SIG-M5 treated with dmso at 0.1 percent for 504 hours (cell line): ENCODE measurements around the gene LIG1.
A peak's percentile ranks its signal among the peaks of the same experiment; 100 is the strongest.
"Not testable (repeated sequence)": the region's sequence is repeated elsewhere in the genome, so short reads cannot be mapped to it uniquely, and the experiment has no call there.

Experiments used
- DNase-seq: peaks from one replicate; lab custom pipeline; 2025; ENCODE audit not compliant: unreplicated experiment; lab: John Stamatoyannopoulos, UW

The LIG1 gene

GRCh38 chr19:48122421-48122820 lies 47.7 kb downstream of the LIG1 start:
- DNase-seq, result no peak

DNA sequence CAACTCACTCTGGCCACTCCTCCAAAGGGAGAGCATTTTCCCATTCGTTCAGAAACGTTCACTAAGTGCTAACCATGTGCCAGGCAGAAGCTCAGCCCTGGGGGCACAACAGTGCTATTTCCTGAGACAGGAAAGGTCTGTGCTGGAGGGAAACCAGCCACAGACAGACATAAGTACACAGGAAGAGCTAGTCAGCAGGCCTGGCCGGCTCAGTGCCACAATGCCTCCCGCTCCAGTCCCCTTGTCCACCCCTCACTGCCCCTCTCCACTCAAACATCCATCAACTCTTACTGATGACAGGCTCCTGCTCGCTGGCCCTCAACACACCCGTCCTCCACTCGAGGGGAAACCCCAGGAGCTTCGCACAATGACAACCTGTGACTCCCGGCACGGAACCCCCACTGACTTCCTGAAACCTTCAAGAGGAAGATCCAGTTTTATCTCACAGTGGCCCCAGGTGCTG lies 48.2 kb downstream of the LIG1 start:
- DNase-seq, result no peak

DNA sequence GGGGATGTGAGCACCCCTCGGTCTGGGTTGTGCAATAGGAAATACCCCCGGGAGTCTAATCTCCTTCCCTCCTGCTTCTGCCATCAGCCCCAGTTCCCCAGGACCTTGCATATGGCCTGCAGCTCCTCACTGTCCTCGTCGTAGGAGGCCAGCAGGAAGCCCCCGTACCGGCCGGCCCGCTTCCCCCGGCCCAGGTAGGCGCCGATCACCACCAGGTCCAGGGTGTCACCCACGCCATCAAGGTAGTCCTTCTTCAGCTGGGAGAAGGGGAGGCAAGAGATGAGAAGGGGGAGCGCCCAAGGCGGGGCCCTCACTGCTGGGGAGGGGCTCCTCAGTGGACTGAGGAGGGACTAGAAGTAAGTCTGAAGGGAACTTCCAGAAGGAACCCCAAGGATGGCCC lies 49.1 kb downstream of the LIG1 start:
- DNase-seq, result no peak

- no peak for DNase-seq
Measured at GRCh38 chr19:48120505-48120904, 49.6 kb downstream of the LIG1 start.

DNA sequence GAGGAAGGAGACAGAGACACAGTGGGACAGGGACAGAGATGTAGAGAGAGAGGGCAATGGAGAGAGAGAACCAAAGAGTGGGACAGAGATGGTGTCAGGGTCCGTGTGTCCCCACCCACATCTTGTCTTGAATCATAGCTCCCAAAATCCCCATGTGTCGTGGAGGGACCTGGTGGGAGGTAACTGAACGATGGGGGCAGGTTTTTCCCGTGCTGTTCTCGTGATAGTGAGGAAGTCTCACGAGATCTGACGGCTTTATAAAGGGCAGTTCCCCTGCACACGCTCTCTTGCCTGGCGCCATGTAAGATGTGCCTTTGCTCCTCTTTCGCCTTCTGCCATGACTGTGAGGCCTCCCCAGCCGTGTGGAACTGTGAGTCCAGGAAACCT lies 52.0 kb downstream of the LIG1 start:
- no peak for DNase-seq

GRCh38 chr19:48117515-48118130 lies 52.5 kb downstream of the LIG1 start:
- DNase-seq, result no peak

DNA sequence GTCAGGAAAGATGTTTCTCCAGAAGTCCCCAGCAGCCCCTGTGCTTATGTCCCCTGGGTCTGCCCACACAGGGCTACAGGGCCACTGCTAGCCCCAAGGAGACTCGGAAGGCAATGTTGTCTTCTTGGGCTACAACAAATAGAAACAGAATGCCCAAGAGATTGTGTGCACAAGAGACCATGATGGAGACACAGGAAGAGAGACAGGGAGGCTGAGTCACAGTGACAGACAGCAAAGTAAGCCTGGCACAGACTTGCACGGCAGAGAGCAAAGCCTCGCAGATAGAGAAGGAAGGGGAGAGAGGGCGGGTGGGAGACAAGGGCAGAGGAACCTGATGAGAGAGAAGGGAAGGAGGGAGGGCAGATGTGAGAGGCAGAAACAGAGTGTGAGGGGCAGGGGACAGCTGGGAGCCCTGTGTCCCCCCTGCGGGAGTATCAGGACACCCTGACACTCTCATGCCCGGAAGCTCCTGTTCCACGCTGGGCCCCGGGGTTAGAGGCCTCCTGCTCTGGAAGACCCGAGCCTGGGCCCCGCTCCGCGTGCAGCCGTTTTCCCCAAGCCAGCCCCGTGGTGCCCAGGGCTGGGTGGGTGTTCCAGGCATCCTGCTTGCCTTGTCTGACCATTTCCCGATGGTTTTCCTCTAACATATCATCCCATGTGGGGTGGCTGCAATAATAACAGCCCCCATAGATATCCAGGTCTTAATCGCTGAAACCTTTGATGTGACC lies 56.8 kb downstream of the LIG1 start:
- no peak for DNase-seq

GRCh38 chr19:48111280-48111679 lies 58.9 kb downstream of the LIG1 start:
- DNase-seq, result no peak

DNA sequence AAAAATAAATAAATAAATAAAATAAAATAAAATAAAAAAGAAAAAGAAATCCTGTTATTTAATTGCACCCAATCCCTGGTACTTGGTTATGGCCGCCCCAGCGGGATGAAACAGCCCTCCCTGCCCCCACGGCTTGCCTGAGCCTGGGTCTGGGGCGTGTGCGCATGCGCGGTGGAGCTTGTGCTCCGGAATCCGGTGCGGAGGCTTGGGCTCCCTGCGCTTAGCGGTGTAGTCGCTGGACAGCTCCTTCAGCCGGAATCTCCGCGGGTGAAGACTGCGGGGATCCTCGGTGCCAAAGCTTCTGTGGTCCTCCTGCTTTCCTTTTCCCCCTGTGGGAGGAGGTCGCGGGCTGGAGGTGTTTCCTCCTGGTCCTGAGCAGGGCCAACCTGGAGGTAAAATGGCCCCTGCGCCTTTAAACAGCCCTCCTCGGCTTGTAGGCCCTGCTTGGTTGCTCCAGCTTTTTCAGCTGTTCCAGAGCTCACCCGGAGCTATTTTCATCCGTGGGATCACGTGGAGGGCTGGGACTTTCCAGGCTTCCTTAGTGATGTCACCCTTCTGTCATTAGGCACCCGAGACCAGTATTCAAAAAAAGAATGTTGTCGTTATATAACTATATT lies 59.7 kb downstream of the LIG1 start, which contains the start of gene PLA2G4C:
PLA2G4C (minus strand) TSS at position 468 of the 617 bp plus-strand sequence. CDS start 4,288 bp downstream, outside the sequence.
- peak; percentile 75 for DNase-seq

GRCh38 chr19:48108997-48109782 lies 61.0 kb downstream of the LIG1 start:
- no peak for DNase-seq

DNA sequence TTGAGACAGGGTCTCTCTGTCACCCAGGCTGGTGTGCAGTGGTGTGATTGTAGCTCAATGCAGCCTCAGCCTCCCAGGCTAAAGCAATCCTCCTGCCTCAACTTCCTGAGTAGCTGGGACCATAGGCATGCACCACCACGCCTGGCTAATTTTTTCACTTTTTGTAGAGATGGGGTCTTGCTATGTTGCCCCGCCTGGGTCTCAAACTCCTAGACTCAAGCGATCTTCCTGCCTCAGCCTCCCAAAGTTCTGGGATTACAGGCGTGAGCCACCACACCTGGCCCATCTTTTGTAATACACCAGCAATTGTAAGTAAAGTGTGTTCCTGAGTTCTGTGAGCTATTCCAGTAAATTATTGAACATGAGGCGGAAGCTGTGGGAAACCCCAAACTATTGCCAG lies 66.2 kb downstream of the LIG1 start:
- DNase-seq, result no peak

DNA sequence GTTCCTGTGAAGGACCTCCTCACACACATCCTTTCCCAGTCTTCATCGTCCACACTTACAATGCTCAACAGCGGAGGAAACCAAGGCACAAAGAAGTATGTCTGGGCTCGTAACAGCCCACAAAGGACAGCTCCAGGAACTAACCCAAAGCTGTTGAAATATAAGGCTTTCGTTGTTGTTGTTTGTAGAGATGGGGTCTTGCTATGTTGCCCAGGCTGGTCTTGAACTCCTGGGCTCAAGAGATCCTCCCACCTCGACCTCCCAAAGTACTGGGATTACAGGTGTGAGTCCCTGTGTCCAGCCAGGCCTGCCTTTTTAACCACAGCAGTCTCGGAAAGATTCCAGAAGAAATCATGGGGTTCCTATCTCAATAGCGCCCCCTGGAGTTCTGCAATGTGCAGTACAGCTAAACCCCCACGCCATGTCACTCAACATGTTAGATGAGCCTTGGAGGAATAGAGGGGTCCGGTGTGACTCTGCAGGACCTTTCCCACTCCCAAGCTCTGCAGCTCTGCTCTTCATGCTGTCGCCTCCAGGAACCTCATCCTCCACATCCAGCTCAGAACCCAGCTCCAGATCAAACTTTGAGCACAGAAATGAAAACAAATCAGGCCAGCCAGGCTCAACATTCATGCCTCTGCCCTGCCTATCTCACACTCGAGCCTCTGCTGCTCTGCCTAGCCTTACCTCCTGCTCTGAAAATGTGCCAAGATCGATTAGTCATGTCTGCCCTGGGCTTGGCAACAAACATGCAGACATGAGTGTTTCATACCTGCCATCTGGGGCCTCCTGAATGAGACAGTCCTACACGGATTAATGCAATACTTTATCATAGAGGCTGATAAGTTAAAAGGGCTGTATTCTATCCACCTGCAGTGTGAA lies 67.0 kb downstream of the LIG1 start:
- peak; percentile 43 for DNase-seq

DNA sequence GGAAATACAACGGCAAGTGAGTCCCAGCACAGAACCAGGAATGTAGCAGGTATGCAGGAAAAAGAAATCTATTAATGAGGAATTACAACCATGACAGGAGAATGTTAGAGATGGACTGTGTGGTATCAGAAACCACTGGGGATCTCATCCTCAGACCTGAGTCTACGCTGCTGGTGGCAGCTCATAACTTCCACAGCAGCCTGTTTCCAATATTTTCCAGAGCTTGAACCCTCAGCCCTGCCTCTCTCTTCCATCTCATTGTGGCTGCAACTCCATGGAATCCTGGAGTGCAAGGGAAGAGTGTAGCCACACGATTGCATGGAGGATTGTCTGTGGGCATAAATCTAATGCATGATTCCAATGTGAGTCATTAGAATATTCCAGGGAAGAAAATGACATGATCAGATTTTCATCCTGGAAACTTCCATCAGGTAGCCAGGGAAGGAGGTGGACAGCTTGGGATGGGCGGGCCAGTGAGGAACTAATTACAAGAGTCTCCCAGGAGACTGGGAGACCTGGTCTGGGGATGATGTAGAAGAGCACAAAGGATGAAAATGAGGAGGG lies 74.5 kb downstream of the LIG1 start:
- DNase-seq, result no peak

GRCh38 chr19:48094855-48095203 lies 75.3 kb downstream of the LIG1 start:
- DNase-seq, result no peak

GRCh38 chr19:48094129-48094854 lies 75.9 kb downstream of the LIG1 start:
- no peak for DNase-seq

DNA sequence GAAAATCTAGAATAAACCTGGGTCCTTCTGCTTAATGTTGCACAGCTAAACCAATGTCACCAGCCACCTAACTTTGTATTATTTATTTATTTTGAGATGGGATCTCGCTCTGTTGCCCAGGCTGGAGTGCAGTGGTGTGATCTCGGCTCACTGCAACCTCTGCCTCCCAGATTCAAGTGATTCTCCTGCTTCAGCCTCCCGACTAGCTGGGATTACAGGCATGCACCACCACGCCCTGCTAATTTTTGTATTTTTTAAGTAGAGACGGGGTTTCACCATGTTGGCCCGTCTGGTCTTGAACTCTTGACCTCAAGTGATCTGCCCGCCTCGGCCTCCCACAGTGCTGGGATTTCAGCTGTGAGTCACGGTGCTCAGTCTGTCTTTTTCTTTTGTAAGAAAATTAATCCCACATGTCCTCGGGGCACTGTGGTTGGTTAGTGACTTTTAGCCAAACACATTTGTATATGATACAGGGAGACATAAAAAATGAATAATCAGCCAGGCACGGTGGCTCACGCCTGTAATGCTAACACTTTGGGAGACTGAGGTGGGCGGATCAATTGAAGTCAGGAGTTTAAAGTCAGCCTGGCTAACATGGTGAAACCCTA lies 78.9 kb downstream of the LIG1 start:
- DNase-seq, result not testable (repeated sequence)

GRCh38 chr19:48090281-48090802 lies 79.8 kb downstream of the LIG1 start:
- DNase-seq, result no peak

- not testable (repeated sequence) for DNase-seq
Measured at GRCh38 chr19:48088991-48089390, 81.2 kb downstream of the LIG1 start.
